B cell (primary cell): ENCODE results near the gene ANKRD33B. TPM values are rescaled to one million over a fixed set of nuclear protein-coding genes. Genes with fewer than 3 reads are reported as not detected.

Experiments
- ATAC-seq: fragments of 200-7000 bp; cut with Tn5 transposase; one replicate; pipeline ENCODE4 v1.10.0; 2021; ENCODE audit warnings: low read depth, mild to moderate bottlenecking, moderate number of reproducible peaks, moderate library complexity
- CTCF ChIA-PET: fragments of 350-600 bp; sonication (Branson Sonifier 250); formaldehyde crosslinking; loops from one replicate; lab custom pipeline; 2021; ENCODE audit warnings: antibody characterized with exemption, inconsistent platforms; lab: Charles Lee
- POLR2A ChIA-PET: fragments of 350-600 bp; sonication (Branson Sonifier 250); formaldehyde crosslinking; loops from one replicate; lab custom pipeline; 2021; ENCODE audit warnings: antibody characterized with exemption; lab: Charles Lee
- DNase-seq: peaks from one replicate; pipeline ENCODE4 v3.0.0; 2013
- H2AFZ ChIP-seq: 2 replicates; pipeline ENCODE4 v1.6.1; 2012; ENCODE audit warnings: mild to moderate bottlenecking, low read depth, low read length; ENCODE audit not compliant: insufficient read depth, poor library complexity, severe bottlenecking
- H3K27ac ChIP-seq, 2 donors: 1 replicate in 1 of 2; 2 replicates in 1 of 2; pipeline ENCODE4 v1.5.1; 2012 to 2013; ENCODE audit warnings: low read length in 2 of 2, mild to moderate bottlenecking in 2 of 2, moderate library complexity in 1 of 2
- H3K27me3 ChIP-seq, 4 experiments: fragments of 200-600 bp in 1 of 4; sonication (generic) in 1 of 4; replicated peaks in 1 of 4; 1 replicate in 2 of 4; 2 replicates in 2 of 4; pipeline versions ENCODE4 v1.6.1 to v1.7.0; 2013 to 2016; ENCODE audit warnings: low read length in 3 of 4, mild to moderate bottlenecking in 2 of 4, mixed read lengths in 1 of 4, moderate library complexity in 1 of 4; ENCODE audit not compliant: insufficient read depth in 4 of 4, control insufficient read depth in 3 of 4; ENCODE audit errors: control extremely low read depth in 1 of 4
- H3K36me3 ChIP-seq, 2 experiments: replicated peaks in 1 of 2; 1 replicate in 1 of 2; 2 replicates in 1 of 2; pipeline versions ENCODE4 v1.6.1 to v1.7.1; 2013; ENCODE audit warnings: low read length in 1 of 2; ENCODE audit not compliant: insufficient read depth in 2 of 2, control insufficient read depth in 1 of 2; ENCODE audit errors: control extremely low read depth in 1 of 2, extremely low read depth in 1 of 2
- H3K4me1 ChIP-seq, 2 donors: fragments of 200-600 bp in 1 of 2; sonication (generic) in 1 of 2; 1 replicate in 1 of 2; 2 replicates in 1 of 2; pipeline versions ENCODE4 v1.5.1 to v1.6.1; 2013 to 2017; ENCODE audit warnings: low read length in 2 of 2; ENCODE audit not compliant: control insufficient read depth in 2 of 2, insufficient read depth in 2 of 2
- H3K4me2 ChIP-seq: replicated peaks from 2 replicates; pipeline ENCODE3; 2012; ENCODE audit warnings: mild to moderate bottlenecking, low read depth, low read length; ENCODE audit not compliant: poor library complexity, severe bottlenecking
- H3K4me3 ChIP-seq, 5 experiments: fragments of 200-600 bp in 1 of 5; sonication (generic) in 1 of 5; 1 replicate in 3 of 5; 2 replicates in 2 of 5; pipeline versions ENCODE4 v1.5.1 to v1.7.0; 2011 to 2016; ENCODE audit warnings: low read length in 4 of 5, mild to moderate bottlenecking in 4 of 5, low read depth in 2 of 5, control low read depth in 1 of 5, moderate library complexity in 1 of 5; ENCODE audit not compliant: insufficient read depth in 1 of 5; ENCODE audit errors: control extremely low read depth in 1 of 5, extremely low read depth in 1 of 5
- H3K79me2 ChIP-seq: fragments of 200-600 bp; sonication (generic); one replicate; pipeline ENCODE4 v1.6.0; 2016; ENCODE audit warnings: low read length; ENCODE audit not compliant: control insufficient read depth, insufficient read depth
- H3K9ac ChIP-seq: fragments of 200-600 bp; sonication (generic); 2 replicates; pipeline ENCODE4 v1.6.1; 2017; ENCODE audit warnings: mild to moderate bottlenecking, low read length, moderate library complexity
- H3K9me3 ChIP-seq, 3 donors: one replicate each; pipeline versions ENCODE4 v1.6.1 to v1.7.1; 2013; ENCODE audit warnings: low read length in 2 of 3; ENCODE audit not compliant: control insufficient read depth in 2 of 3, insufficient read depth in 1 of 3; ENCODE audit errors: control extremely low read depth in 1 of 3
- H4K20me1 ChIP-seq: 2 replicates; pipeline ENCODE4 v1.6.0; 2012; ENCODE audit warnings: mild to moderate bottlenecking, low read length; ENCODE audit not compliant: insufficient read depth, control insufficient read depth, poor library complexity, severe bottlenecking
- H3K27ac Mint-ChIP-seq: one replicate; pipeline ENCODE4 v1.8.0; 2021; ENCODE audit warnings: mixed read lengths
- H3K27me3 Mint-ChIP-seq: one replicate; pipeline ENCODE4 v1.8.0; 2021; ENCODE audit warnings: mixed read lengths
- H3K4me1 Mint-ChIP-seq: one replicate; pipeline ENCODE4 v1.8.0; 2021; ENCODE audit warnings: mixed read lengths
- H3K4me3 Mint-ChIP-seq: one replicate; pipeline ENCODE4 v1.8.0; 2021; ENCODE audit warnings: mixed read lengths
- H3K9me3 Mint-ChIP-seq: one replicate; pipeline ENCODE4 v1.8.0; 2022; ENCODE audit warnings: mixed read lengths; ENCODE audit not compliant: insufficient read depth
- EZH2 ChIP-seq: IDR thresholded peaks from 2 replicates; pipeline ENCODE4 v1.6.1; 2012; ENCODE audit warnings: borderline replicate concordance, low read depth, mild to moderate bottlenecking, moderate library complexity, low read length; ENCODE audit not compliant: insufficient read depth, poor library complexity, severe bottlenecking
- WGBS: methylation state at CpG from one replicate; pipeline ENCODE4 v1.1.5; 2013; ENCODE audit warnings: missing lambda C conversion rate; ENCODE audit not compliant: insufficient coverage; 5-methylcytosine and 5-hydroxymethylcytosine counted together
- intact Hi-C: fragments of 100-400 bp; cut with micrococcal nuclease; formaldehyde crosslinking; loops from one replicate; pipeline ENCODE4 v1.10.0; 2022
- polyA plus RNA-seq: library from polyadenylated mRNA; depleted of rRNA; stranded (reverse); fragments of >200 nt; gene quantifications from 2 replicates; pipeline ENCODE4 v1.2.3, GENCODE V29; 2012
- total RNA-seq, 2 donors: library from RNA; stranded (reverse); fragments of 120-200 nt in 1 of 2; gene quantifications; 1 replicate in 1 of 2; 2 replicates in 1 of 2; pipeline versions ENCODE4 v1.2.3 to v1.2.4, GENCODE V29; 2013 to 2022
- TF ChIP-seq, protein P1 (sequence below): fragments of 200-600 bp; IDR thresholded peaks from one replicate; pipeline ENCODE4 v1.8.0; 2022; ENCODE audit warnings: antibody characterized with exemption, mild to moderate bottlenecking

The ANKRD33B gene
- total and polyA plus RNA-seq, 2 donors (not counting 1 experiment from before 2014, with no cell fraction given), result 2.9 to 23.4 TPM

DNA sequence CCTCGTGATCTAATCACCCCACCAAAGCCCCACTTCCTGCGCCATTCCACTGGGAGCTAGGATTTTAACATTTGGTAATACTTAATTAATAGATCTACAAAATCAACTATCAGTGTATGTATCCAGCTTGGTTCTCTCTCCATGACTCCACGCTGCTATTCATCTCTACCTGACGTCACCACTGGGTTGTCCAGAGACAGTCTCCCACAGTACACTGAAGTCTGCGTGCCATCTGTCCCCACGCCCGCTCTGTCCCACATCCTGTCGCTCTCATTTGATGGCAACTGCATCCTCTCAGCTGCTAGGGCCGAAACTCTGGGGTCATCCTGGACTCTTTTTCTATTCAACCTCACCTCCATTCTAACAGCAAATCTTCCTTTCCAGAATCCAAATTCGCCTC is 53.2 kb downstream of the ANKRD33B start:
- H3K9me3 Mint-ChIP-seq, result no peaks in the 10 kb centered on the region
- H3K27ac ChIP-seq, result no peak overlapping the region
- no peak overlapping the region for H2AFZ ChIP-seq
- no peaks in the 10 kb centered on the region for H3K27me3 ChIP-seq
- peaks cover 37% of the 10 kb centered on the region for H3K4me1 Mint-ChIP-seq
- 96% methylated on average over 8 of the region's 10 CpGs for WGBS
- no peak overlapping the region for H3K4me3 ChIP-seq
- H3K4me1 ChIP-seq, result peaks cover 5 to 7% of the 10 kb centered on the region in 2 donors
- ChIA-PET CTCF (interaction anchor here (0.8 to 5.5 kb wide), 3 partner anchors 10 to 14 kb away, joined by 3 to 35 read pairs (median 5); no protein-coding TSS in a partner anchor), POLR2A (no interaction called here)
- ATAC-seq, result no peak
- intact Hi-C loops, result no loop called here
- TF ChIP-seq EZH2, result no peak
- TF ChIP-seq, protein P1, sequence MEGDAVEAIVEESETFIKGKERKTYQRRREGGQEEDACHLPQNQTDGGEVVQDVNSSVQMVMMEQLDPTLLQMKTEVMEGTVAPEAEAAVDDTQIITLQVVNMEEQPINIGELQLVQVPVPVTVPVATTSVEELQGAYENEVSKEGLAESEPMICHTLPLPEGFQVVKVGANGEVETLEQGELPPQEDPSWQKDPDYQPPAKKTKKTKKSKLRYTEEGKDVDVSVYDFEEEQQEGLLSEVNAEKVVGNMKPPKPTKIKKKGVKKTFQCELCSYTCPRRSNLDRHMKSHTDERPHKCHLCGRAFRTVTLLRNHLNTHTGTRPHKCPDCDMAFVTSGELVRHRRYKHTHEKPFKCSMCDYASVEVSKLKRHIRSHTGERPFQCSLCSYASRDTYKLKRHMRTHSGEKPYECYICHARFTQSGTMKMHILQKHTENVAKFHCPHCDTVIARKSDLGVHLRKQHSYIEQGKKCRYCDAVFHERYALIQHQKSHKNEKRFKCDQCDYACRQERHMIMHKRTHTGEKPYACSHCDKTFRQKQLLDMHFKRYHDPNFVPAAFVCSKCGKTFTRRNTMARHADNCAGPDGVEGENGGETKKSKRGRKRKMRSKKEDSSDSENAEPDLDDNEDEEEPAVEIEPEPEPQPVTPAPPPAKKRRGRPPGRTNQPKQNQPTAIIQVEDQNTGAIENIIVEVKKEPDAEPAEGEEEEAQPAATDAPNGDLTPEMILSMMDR, result no peak
- H3K4me3 Mint-ChIP-seq, result no peak overlapping the region
- H3K36me3 ChIP-seq, result peaks cover 2 to 16% of the 10 kb centered on the region in 2 experiments
- H3K27ac Mint-ChIP-seq, result no peak overlapping the region
- no peak for DNase-seq
- peaks cover 31% of the 10 kb centered on the region for H4K20me1 ChIP-seq
- peaks cover 0 to 4% (median 0%) of the 10 kb centered on the region in 3 donors for H3K9me3 ChIP-seq
- H3K9ac ChIP-seq, result no peak overlapping the region
- H3K79me2 ChIP-seq, result peaks cover 68% of the 10 kb centered on the region
- no peak overlapping the region for H3K4me2 ChIP-seq
- no peaks in the 10 kb centered on the region for H3K27me3 Mint-ChIP-seq

DNA sequence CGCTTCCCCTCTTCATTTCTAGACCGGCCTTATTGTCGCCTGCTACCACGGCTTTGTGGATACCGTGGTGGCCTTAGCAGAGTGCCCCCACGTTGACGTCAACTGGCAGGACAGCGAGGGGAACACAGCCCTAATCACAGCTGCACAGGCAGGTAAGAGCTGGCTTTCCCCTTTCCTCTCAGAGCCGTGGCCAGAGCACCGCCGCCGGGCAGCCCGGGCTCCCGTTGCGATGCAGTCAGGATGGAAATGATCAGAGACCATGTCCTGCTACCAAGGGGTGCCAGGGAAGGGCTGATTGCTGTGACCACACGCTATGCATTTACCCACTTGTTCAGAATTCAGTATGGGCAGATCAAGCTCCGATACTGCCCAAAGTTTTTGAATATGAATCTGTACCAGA is 54.4 kb downstream of the ANKRD33B start:
- H3K27me3 Mint-ChIP-seq, result no peaks in the 10 kb centered on the region
- no peaks in the 10 kb centered on the region for H3K9me3 Mint-ChIP-seq

More for the DNA sequence above, 54.4 kb downstream of the ANKRD33B start:
- H3K9me3 ChIP-seq, result peaks cover 0 to 4% (median 0%) of the 10 kb centered on the region in 3 donors
- no peak overlapping the region for H3K4me3 Mint-ChIP-seq
- H3K4me2 ChIP-seq, result no peak overlapping the region
- peaks cover 2 to 16% of the 10 kb centered on the region in 2 experiments for H3K36me3 ChIP-seq
- H3K27me3 ChIP-seq, result no peaks in the 10 kb centered on the region
- ChIA-PET POLR2A (no interaction called here), CTCF (interaction anchor here (1.4 to 1.7 kb wide), 2 partner anchors 9 to 166 kb away, joined by 3 to 5 read pairs; no protein-coding TSS in a partner anchor)
- intact Hi-C loops, result no loop called here
- H3K27ac Mint-ChIP-seq, result peak overlapping the region; percentile 24
- DNase-seq (no peak), ATAC-seq (no peak)
- over 99% methylated on average over 16 of the region's 17 CpGs for WGBS
- no peaks in the 10 kb centered on the region for H3K4me1 ChIP-seq
- H2AFZ ChIP-seq, result no peak overlapping the region
- no peak overlapping the region for H3K4me3 ChIP-seq
- H3K9ac ChIP-seq, result no peak overlapping the region
- H4K20me1 ChIP-seq, result peaks cover 22% of the 10 kb centered on the region
- no peak overlapping the region for H3K27ac ChIP-seq
- peaks cover 28% of the 10 kb centered on the region for H3K4me1 Mint-ChIP-seq
- no peak for TF ChIP-seq EZH2
- TF ChIP-seq, protein P1, result no peak
- H3K79me2 ChIP-seq, result peaks cover 67% of the 10 kb centered on the region
